GM18907 (cell line): ENCODE measurements around the gene WBP1.
A peak's percentile ranks its signal among the peaks of the same experiment; 100 is the strongest.
"Not testable (repeated sequence)": the region's sequence is repeated elsewhere in the genome, so short reads cannot be mapped to it uniquely, and the experiment has no call there.

Source experiments
- ATAC-seq: cut with Tn5 transposase; IDR thresholded peaks from one replicate; pipeline ENCODE4 v1.9.1; 2021; ENCODE audit warnings: mild to moderate bottlenecking, moderate library complexity; ENCODE audit not compliant: unreplicated experiment

The WBP1 gene

DNA sequence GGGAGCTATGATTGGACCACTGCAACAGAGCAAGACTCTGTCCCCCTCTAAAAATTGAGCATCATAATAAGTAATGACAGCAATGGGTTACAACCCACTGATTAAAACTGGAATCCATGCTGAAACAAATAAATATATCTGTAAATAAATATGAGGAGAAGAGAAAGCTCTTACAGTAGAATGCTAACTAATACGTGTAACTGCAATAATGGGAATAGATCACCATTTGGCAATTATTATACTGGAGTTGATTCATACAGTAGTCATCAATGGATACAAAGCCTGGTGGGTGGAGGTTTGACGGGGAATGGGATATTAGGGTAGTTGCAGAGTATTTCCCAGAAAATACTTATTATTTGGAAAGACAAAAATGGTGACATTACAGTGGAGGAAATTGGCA is 9.5 kb upstream of the WBP1 start:
- no peak for ATAC-seq

DNA sequence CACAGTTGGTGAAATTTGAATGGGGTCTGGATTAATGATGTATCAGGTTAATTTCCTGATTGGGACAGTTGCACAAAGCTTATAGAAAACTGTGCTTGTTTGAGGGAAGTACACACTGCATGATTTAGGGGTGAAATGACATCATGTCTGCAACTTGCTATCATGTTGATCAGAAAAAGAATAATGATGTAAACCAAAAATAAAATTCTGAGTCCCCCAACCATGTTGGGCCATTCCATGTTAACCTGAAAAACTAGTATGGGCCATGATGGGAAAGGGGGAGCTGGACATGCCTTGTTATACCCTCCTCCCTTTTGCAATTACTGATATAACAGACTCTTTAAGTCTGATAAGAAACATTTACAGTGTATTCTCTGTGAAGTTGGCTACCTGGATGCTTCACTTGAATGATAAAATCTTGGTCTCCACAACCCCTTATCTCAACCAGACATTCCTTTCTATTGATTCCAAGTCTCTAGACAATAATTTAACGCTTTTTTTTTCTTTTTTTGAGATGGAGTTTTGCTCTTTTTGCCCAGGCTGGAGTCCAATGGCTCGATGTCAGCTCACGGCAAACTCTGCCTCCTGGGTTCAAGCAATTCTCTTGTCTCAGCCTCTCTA is 7.6 kb upstream of the WBP1 start:
- ATAC-seq, result no peak

- peak; percentile 47 for ATAC-seq
Observed at GRCh38 chr2:74454654-74455511, 3.4 kb upstream of the WBP1 start, which contains the start of gene INO80B. Gene INO80B (plus strand): TSS chr2:74455087. CDS start chr2:74455117, 30 bp downstream.

GRCh38 chr2:74457129-74457548 is 1.1 kb upstream of the WBP1 start:
- no peak for ATAC-seq

GRCh38 chr2:74457549-74458131 is 598 bp upstream of the WBP1 start:
- peak; percentile 38 for ATAC-seq

DNA sequence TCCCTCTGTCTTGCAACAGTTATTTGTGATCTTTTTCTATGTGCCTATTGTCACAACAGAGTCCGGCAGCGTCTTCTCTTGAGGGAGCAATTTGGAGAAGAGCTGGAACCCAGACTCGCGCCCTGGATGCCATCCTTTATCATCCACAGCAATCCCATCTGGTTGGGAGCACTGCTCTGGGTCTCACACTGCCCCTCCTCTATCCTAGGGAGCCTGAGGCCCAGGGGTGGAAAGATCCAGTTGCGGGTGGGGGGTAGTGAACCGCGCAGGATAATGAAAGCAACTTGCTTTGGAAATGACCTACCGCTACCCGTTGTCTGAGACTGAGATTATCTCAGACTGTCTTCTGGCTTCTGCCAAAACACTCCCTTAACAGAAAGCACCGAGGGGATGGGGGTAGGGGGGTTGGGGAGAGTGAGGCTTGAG is 713 bp downstream of the WBP1 start:
- ATAC-seq, result no peak

DNA sequence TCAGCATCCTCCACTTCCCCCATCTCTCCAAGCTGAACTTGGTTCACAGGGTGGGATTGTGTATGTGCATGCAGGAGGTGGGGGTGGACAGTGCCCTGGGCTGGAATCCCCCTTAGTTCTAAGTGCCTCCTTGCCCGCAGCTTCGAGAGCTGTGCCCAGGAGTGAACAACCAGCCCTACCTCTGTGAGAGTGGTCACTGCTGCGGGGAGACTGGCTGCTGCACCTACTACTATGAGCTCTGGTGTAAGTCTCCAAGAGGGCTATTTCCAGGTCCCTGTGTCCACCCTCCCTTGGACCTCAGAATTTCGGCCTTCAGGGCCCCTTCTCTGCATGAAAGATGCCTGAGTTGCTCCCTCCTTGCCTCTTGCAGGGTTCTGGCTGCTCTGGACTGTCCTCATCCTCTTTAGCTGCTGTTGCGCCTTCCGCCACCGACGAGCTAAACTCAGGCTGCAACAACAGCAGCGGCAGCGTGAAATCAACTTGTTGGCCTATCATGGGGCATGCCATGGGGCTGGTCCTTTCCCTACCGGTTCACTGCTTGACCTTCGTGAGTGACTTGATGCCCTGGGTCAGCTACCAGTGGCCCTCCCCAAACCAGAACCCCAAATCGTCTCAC is 1.4 kb downstream of the WBP1 start:
- ATAC-seq, result not testable (repeated sequence)

DNA sequence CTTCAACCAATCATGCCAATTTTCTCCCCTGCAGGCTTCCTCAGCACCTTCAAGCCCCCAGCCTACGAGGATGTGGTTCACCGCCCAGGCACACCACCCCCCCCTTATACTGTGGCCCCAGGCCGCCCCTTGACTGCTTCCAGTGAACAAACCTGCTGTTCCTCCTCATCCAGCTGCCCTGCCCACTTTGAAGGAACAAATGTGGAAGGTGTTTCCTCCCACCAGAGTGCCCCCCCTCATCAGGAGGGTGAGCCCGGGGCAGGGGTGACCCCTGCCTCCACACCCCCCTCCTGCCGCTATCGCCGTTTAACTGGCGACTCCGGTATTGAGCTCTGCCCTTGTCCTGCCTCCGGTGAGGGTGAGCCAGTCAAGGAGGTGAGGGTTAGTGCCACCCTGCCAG is 1.9 kb downstream of the WBP1 start:
- ATAC-seq, result not testable (repeated sequence)

GRCh38 chr2:74461187-74462053 is 3.2 kb downstream of the WBP1 start:
- ATAC-seq, result no peak

GRCh38 chr2:74462054-74462785 is 4.0 kb downstream of the WBP1 start:
- ATAC-seq, result no peak

GRCh38 chr2:74462786-74463105 is 4.5 kb downstream of the WBP1 start:
- no peak for ATAC-seq

DNA sequence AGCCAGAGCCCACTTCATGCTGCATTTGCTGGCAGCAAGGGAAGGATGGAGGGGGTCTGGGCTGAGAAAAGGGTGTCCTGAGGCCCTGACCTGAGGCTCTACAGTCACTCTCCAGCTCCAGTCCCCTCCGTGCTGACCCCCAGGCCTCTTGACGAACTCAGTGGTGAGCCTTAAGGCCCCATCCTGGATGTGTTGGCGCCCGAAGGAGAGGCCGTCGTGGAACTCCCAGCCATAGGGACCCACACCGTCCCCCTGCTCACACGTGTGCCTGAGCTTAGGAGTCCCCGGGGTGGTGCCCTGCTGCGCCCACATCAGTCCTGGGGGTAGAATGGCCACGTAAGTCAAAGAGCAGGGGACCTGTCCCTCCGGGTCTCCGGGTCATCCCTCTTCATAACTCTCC is 6.2 kb downstream of the WBP1 start:
- ATAC-seq, result no peak

DNA sequence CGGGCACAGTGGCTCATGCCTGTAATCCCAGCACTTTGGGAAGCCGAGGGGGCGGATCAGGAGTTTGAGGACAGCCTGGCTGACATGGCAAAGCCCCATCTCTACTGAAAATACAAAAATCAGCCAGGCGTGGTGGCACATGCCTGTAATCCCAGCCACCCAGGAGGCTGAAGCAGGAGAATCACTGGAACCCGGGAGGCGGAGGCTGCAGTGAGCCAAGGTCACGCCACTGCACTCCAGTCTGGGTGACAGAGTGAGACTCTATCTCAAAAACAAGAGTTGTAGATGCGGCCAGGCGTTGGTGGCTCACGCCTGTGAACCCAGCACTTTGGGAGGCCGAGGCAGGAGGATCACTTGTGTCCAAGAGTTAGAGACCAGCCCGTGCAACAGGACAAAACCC is 12.5 kb downstream of the WBP1 start:
- not testable (repeated sequence) for ATAC-seq

DNA sequence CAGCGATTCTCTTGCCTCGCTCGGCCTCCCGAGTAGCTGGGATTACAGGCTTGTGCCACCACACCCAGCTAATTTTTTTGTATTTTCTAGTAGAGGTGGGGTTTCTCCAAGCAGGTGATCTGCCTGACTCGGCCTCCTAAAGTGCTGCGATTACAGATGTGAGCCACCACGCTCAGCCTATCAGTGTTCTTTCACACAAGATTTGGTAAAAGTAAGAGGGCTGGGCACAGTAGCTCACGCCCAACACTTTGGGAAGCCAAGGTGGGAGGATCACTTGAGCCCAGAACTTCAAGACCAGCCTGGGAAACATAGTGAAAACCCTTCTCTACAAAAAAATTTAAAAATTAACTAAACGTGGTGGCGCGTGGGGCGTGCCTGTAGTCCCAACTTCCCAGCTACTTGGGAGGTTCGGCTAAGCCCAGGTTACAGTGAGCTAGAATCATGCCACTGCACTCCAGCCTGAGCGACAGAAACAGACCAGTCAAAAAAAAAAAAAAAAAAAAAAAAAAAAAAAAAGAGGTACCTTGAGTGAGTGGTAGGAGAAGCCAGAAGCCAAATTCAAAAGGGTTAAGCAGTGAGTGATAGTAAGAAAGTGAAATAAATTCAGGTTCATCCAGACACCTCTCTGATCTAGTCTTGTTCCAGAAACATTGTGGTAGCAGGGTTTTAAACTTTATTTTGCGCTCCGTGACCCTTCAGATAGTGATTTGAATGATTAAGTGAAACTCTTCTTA is 13.3 kb downstream of the WBP1 start:
- no peak for ATAC-seq

DNA sequence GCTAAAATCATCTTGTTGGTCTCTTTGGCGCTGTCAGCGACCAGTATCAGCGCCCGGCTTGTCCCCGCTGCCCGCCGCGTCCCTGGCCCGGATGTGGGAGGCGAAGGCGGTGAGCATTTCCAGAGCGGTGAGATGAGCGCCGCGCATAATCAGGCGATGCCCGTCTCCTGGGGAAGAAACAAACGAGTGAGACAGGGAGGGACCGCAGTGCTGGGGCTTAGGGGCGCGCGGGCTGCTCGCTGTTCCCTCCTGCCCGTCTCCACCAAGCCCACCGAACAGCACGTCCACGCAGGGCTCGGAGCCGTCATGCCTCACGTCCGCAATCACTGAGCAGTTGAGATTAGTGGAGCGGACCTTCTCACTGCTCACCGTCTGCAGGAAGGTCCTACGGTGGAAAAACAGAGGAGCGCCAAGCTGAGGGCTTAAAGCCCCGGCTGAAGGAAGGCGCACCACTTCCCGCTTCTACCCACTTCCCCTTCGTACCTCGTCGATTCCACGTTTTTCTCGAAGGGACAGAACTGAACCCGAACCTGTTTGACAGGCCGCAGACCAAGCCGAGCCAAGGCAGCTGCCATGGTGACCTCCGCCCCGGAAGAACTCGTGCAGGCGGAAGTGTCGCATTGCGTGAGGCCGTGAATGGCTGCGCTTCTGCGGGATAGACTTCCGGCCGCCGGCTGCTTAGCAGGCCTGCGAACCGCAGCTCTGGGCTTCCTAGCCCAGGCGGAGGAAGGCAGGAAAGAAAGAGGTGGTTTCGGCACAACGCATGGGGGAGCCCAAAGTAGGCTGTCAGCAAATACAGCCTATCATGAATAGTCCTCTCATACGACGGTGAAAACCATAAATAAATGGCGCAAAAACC is 14.1 kb downstream of the WBP1 start, which contains the start of gene MRPL53:
MRPL53 (minus strand) TSS at position 595 of the 859 bp plus-strand sequence; CDS start at position 575, 20 bp downstream.
- peak; percentile 89 for ATAC-seq

DNA sequence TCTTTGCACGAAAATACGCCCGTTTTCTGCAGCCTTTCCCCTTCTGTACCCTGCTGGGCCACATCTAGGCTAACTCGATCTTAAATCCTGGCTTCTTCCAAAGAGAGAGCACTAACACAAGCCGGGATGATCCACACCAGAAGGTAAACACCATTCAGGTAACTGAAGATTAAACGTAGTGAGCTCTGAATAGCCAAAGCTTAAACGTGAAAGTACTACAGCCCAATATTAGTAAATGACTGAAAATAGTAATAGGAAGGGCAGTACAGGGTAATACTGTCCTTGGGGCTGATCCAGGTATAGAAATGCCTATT is 14.7 kb downstream of the WBP1 start:
- ATAC-seq, result peak; percentile 2

DNA sequence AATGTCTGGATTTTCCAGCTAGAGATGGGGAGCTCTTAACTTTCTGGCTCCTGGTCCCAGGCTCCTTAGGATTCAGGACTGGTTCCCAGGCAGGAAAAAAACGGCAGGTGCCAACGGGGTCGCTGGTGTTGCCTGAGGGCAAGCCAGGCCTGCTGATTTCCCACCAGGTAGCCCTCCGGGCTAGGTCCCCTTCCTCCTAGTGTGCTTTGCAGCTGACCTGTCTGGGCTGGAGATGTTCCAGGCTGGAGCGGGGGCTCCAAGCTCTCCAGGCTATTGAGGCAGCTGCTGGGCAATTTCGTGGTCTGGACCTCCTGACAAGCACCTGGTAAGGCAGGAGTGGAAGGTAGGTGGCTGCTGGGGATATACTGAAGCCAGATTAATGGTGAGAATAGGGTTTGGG is 16.2 kb downstream of the WBP1 start:
- no peak for ATAC-seq

- no peak for ATAC-seq
Observed at GRCh38 chr2:74474899-74475298, 16.7 kb downstream of the WBP1 start.
